Loucy (cell line): Measurements from ENCODE around the gene PDE10A.

Experiments used
- H2AFZ ChIP-seq: fragments of 200-600 bp; sonication (generic); 2 replicates; pipeline ENCODE4 v1.6.0; 2016; ENCODE audit warnings: antibody characterized with exemption, mild to moderate bottlenecking, low read length, moderate library complexity
- H3F3A ChIP-seq: fragments of 200-600 bp; 2 replicates; pipeline ENCODE4 v1.6.0; 2016; ENCODE audit warnings: antibody characterized with exemption, low read depth, mild to moderate bottlenecking
- H3K27me3 ChIP-seq: fragments of 200-600 bp; sonication (generic); 2 replicates; pipeline ENCODE4 v1.6.1; 2014; ENCODE audit warnings: low read length, mild to moderate bottlenecking; ENCODE audit not compliant: insufficient read depth, poor library complexity, severe bottlenecking
- H3K36me3 ChIP-seq: fragments of 200-600 bp; sonication (generic); 2 replicates; pipeline ENCODE4 v1.6.1; 2016; ENCODE audit warnings: low read length; ENCODE audit not compliant: insufficient read depth
- H3K4me1 ChIP-seq: fragments of 200-600 bp; sonication (generic); 2 replicates; pipeline ENCODE4 v1.5.1; 2014; ENCODE audit warnings: low read length, mild to moderate bottlenecking; ENCODE audit not compliant: insufficient read depth, poor library complexity, severe bottlenecking
- H3K4me2 ChIP-seq: fragments of 200-600 bp; sonication (generic); 2 replicates; pipeline ENCODE4 v1.6.0; 2014; ENCODE audit warnings: antibody characterized with exemption, low read length, low read depth, mild to moderate bottlenecking; ENCODE audit not compliant: poor library complexity, severe bottlenecking
- H3K4me3 ChIP-seq: fragments of 200-600 bp; sonication (generic); 2 replicates; pipeline ENCODE4 v1.5.1; 2014; ENCODE audit warnings: low read length, mild to moderate bottlenecking, mixed read lengths; ENCODE audit not compliant: poor library complexity, severe bottlenecking
- H3K79me2 ChIP-seq: fragments of 200-600 bp; sonication (generic); 2 replicates; pipeline ENCODE4 v1.6.1; 2014; ENCODE audit warnings: low read length; ENCODE audit not compliant: insufficient read depth
- H3K9ac ChIP-seq: fragments of 200-600 bp; sonication (generic); 2 replicates; pipeline ENCODE4 v1.6.0; 2014; ENCODE audit warnings: mild to moderate bottlenecking, low read depth, low read length, moderate library complexity; ENCODE audit not compliant: poor library complexity, severe bottlenecking
- H3K9me2 ChIP-seq: fragments of 200-600 bp; sonication (generic); replicated peaks from 2 replicates; pipeline ENCODE4 v1.6.1; 2016; ENCODE audit warnings: low read depth, low read length, mixed read lengths
- H3K9me3 ChIP-seq: fragments of 200-600 bp; sonication (generic); 2 replicates; pipeline ENCODE4 v1.6.1; 2014; ENCODE audit warnings: mild to moderate bottlenecking, antibody characterized with exemption, low read length, low read depth; ENCODE audit not compliant: insufficient read depth
- H4K20me1 ChIP-seq: fragments of 200-600 bp; sonication (generic); 2 replicates; pipeline ENCODE4 v1.6.0; 2014; ENCODE audit warnings: antibody characterized with exemption, low read length, mild to moderate bottlenecking; ENCODE audit not compliant: insufficient read depth, poor library complexity, severe bottlenecking
- CTCF ChIP-seq: fragments of 200-600 bp; sonication (generic); conservative IDR thresholded peaks from 2 replicates; pipeline ENCODE4 v1.5.1; 2014; ENCODE audit warnings: mild to moderate bottlenecking, antibody characterized with exemption, low read length
- EZH2phosphoT487 ChIP-seq: fragments of 200-600 bp; IDR thresholded peaks from 2 replicates; pipeline ENCODE4 v1.6.1; 2018; ENCODE audit warnings: antibody characterized with exemption, mild to moderate bottlenecking, moderate library complexity, borderline replicate concordance

PDE10A gene

DNA sequence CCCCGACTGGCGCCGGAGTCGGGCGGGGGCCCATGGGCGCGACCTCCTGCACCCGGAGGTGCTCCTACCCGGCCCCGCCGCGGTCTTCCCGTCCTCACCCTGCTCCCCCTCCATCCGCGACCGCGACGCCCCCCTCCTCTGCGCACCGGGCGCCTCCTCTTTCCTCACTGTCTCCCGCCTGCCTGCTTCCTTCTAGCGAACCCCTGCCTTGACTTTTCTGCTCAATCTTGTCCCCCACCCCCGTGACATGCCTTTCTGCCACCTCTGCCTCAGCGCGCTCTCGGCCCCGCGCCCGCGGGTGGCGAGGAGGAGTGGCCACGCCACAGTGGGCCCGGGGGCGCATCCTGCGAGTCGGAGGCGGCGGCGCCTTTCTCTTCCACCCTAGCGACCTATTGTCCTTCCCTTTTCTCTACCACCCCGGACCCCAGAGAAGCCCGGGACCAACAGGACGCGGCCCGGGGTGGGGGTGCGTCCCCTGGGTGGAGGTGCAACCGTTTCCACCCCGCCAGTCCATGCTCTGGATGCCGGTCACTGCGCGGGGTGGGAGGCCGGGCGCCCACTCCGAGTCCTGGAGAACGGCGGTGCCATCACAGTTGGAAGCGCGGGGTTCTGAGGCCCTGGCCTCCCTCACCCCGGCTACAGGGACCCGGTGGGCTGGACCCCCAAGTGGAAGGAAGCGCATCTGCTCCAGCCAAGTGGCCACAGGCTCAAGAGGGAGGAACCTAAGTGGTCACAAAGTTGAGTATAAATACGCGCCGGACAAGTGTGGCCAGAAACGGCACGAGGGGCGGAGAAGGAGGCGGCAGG is 2.0 kb downstream of the PDE10A start:
- no peak for TF ChIP-seq CTCF
- no peak for TF ChIP-seq EZH2phosphoT487
- Histone ChIP-seq H3K4me1 (no peaks in the 10 kb centered on the region), H3K79me2 (no peaks in the 10 kb centered on the region), H4K20me1 (no peaks in the 10 kb centered on the region), H3K36me3 (no peaks in the 10 kb centered on the region), H3K27me3 (no peaks in the 10 kb centered on the region), H3K4me2 (no peak overlapping the region), H3K9me2 (no peaks in the 10 kb centered on the region), H3K4me3 (no peak overlapping the region), H3F3A (no peaks in the 10 kb centered on the region), H3K9me3 (no peaks in the 10 kb centered on the region), H3K9ac (no peak overlapping the region), H2AFZ (no peak overlapping the region)

DNA sequence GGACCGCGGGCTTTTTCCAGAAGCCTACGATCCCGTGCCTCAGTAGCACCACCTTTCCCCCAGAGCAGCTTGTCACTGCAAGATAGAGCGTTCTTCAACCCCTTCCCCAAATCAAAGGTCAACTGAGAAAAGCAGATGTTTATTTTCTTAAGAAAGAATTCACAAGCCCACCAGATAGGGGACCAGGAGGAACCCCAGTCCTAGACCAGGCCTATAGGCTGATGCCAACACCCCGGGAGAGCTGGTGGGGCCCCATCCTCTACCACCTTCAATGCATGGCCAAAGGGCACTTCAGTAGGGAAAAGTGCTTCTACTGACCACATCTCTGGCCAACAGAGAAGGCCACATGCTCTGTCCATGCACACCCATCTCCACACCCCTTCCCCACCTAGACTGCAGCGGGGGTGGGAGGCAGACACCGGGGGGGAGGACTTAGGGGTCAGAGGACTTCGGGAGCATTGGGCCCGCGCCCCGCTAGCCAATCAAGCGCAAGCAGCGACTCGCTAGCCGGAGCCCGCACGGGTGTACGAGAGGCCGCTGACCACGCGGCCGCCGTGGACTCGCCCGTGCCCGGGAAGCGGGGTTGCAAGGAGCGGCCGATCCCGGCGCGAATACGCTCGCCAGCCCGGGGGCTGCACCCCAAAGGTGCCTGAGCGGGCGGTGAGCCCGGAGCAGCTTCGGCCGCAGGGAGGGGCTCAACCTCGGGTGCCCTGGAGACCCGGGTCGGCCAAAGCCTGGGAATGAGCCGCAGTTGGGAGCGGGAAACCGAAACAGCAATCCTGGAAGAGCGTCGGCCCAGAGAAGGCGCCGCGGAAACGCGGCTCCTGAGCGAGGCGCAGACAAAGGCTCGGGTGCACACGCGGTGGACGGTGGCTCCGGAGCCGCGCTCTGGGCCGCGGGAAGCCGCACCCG is 2.8 kb downstream of the PDE10A start:
- Histone ChIP-seq H3K79me2 (no peaks in the 10 kb centered on the region), H3K27me3 (no peaks in the 10 kb centered on the region), H3K9me2 (no peaks in the 10 kb centered on the region), H3K36me3 (no peaks in the 10 kb centered on the region), H3K9me3 (no peaks in the 10 kb centered on the region), H2AFZ (no peak overlapping the region), H3K4me3 (no peak overlapping the region), H3K9ac (no peak overlapping the region), H3F3A (no peaks in the 10 kb centered on the region), H4K20me1 (no peaks in the 10 kb centered on the region), H3K4me1 (no peaks in the 10 kb centered on the region), H3K4me2 (no peak overlapping the region)
- TF ChIP-seq CTCF (no peak), EZH2phosphoT487 (no peak)

GRCh38 chr6:165658395-165659058 is 4.5 kb downstream of the PDE10A start:
- H3K4me3 ChIP-seq: no peak overlapping the region
- H3K9me3 ChIP-seq: no peaks in the 10 kb centered on the region
- H3K27me3 ChIP-seq: no peaks in the 10 kb centered on the region
- H2AFZ ChIP-seq: no peak overlapping the region
- TF ChIP-seq CTCF (no peak), EZH2phosphoT487 (no peak)
- no peaks in the 10 kb centered on the region for H3K9me2 ChIP-seq
- no peaks in the 10 kb centered on the region for H3K4me1 ChIP-seq
- no peak overlapping the region for H3K9ac ChIP-seq
- H3K36me3 ChIP-seq: no peaks in the 10 kb centered on the region
- no peaks in the 10 kb centered on the region for H4K20me1 ChIP-seq
- H3K79me2 ChIP-seq: no peaks in the 10 kb centered on the region
- H3K4me2 ChIP-seq: no peak overlapping the region
- H3F3A ChIP-seq: no peaks in the 10 kb centered on the region
